HG03378 (cell line): ENCODE data around the gene STK24.

Experiments used
- ATAC-seq: cut with Tn5 transposase; IDR thresholded peaks from one replicate; pipeline ENCODE4 v1.9.1; 2021; ENCODE audit warnings: mild to moderate bottlenecking, moderate library complexity; ENCODE audit not compliant: unreplicated experiment

The STK24 gene

GRCh38 chr13:98494769-98495168, 82.1 kb downstream of the STK24 start:
- ATAC-seq, result no peak

DNA sequence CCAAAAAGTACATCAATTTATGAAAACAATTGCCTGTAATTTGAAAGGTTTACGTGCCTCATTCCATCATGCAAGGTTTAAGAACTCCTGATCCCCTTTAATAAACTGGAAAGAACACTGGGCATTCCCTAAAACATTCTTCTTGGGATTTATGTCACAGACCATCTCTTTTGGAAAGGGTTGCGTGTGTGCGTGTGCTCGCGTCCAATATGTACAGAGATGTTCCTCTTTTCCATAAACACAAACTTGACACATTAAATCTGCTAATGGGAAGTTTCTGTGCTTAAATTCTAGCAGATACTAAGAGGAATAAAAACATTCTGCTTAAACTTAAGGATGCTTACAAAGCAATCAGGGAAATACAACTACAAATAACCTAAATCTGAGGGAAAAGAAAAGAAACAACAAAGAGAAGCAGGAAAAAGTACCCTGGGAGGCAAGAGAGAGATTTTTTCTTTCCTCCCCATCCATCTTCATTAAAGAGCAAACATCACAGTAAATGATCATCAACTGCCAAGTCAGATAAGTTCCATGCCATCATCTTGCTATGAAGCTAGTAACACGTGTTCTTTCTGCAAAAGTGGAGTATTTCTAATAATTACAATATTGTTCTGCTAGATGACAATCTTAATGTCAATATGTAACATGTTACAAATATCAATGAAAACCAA, 83.7 kb downstream of the STK24 start:
- no peak for ATAC-seq

DNA sequence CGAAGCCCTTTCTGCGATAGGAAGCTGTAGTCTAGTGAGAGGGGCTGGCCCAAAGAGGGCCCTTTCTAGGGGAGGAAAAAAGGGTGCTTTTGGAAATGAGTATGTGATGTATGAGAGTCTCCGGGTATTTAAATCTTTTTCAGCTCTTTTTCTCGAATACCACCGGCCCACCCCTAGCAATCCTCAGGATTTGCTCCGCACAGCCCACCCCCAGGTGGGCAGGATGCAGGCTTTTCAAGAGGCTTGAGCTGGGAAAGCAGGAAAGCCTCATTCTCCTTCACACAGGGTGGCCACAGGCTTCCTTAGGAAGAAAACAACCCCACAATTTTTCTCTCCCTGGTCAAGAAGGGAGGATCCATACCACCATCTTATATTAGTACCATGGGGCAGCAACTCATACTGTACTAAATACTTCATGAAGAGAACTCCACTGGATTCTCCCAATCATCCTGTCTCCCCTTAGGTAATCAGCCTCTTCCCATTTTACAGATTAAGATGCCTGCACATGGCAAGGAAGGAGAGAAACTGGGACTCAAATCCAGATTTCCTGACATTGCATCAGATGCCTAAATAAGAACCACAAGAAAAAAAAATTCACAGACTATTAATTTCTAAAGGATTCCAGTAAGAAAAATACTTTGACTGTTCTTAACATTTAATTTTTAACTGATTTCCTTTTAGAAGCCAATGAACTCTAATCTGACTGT, 84.4 kb downstream of the STK24 start:
- no peak for ATAC-seq

DNA sequence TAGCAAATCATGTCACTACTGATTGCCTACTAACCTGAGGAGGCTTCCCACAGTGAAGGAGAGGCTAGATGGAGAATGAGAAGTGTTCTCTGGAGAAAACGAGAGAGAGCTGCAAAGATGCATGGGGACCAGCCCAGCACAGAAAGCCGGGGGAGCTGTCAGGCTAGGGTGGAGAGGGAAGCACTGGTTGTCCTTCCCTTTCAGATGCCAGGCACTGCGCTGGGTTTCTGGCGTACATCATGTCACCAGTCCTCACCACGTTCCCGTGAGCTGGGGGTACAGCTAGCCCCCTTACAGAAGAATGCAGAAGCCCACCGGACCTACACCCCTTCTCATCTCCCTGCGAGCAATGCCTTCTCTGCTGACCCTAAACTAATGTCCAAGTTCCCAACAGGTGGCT, 86.0 kb downstream of the STK24 start:
- no peak for ATAC-seq

GRCh38 chr13:98490195-98490836, 86.6 kb downstream of the STK24 start:
- no peak for ATAC-seq

GRCh38 chr13:98489446-98490194, 87.3 kb downstream of the STK24 start:
- ATAC-seq, result no peak

DNA sequence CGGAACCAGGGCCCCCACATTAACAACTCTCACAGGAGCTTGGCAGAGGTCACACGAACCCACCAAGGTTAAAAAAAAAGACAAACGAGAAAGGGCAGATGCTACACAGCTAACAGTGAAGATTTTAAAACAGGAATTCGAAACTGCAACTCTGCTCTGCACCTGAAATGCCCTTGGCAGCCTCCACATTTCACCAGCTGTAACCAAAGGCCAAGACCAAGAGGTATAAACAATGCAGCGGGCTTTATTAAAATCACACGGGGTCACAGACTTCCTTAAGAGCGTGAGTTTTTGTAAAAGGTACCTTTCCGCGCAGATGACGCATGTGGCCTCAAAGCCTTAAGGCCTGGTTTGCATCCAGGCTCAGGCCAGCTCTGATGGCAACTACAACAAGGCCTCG, 88.2 kb downstream of the STK24 start:
- no peak for ATAC-seq

GRCh38 chr13:98487522-98487921, 89.4 kb downstream of the STK24 start:
- no peak for ATAC-seq

DNA sequence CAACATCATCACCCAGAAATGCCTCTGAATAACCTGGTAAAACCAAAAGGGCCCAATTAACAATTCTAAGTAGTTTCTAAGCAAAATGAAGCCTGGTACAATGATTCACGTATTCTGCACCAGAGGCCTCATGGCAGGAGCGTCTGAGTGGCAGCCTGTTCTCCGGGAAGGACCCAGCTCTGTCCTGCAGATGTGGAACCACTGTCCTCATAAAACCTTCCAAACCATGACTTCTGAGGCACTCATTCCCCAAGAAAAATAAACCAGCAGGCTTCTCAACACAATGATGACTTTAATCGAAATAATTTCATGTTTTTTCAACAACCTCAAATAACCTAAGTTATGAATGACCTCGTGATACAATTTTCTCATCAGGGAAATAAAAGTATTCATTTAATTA, 89.9 kb downstream of the STK24 start:
- ATAC-seq, result no peak

GRCh38 chr13:98486412-98486811, 90.5 kb downstream of the STK24 start:
- ATAC-seq, result no peak

GRCh38 chr13:98485561-98485960, 91.3 kb downstream of the STK24 start:
- ATAC-seq, result no peak

- ATAC-seq, result peak; percentile 36
Observed at GRCh38 chr13:98484289-98485219, 92.4 kb downstream of the STK24 start.

- ATAC-seq, result no peak
Observed at GRCh38 chr13:98483601-98484288, 93.2 kb downstream of the STK24 start.

- no peak for ATAC-seq
Observed at GRCh38 chr13:98482476-98483444, 94.1 kb downstream of the STK24 start.

DNA sequence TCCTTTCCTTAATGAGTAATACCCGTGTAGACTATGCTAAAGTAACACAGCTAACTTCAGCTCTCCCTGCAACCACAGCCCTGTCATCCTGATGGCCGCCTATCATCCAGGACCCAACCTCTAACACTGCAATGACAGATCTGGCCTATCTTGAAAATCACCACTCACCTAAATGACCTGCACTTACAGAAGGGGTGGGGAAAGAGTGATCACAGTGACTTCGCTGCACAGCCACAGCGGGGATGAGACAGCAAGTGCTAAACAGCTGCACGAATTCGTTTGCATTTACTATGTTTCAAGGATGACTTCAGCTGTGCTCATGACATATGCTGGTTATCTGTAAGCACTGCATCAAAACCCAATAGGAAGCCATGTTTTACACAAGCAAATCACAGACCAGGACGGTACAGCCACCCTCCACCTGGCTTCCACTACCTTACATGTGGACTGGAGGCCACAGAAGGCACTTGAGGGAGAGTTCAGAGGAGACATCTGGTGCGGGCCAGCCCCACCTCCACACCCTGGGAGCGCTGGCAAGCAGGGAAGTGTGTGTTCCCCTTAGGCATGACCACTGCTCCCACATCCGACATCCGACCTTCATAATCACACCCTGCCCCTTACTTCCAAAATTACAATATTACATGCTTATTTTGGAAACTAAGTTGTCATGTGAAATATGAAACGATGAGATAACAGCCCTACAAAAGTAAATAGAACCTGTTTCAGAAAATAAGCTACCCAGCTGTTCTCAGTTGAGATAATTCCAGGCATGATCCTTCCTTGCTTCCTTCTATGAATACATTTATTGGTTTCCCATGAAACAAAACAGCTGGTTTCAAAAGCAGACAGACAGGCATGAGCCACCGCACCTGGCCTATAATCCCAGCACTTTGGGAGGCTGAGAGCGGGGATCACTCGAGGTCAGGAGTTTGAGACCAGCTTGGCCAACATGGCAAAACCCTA, 95.7 kb downstream of the STK24 start:
- ATAC-seq, result no peak

GRCh38 chr13:98479496-98480003, 97.4 kb downstream of the STK24 start:
- no peak for ATAC-seq
